GM23248 (cell line): Measurements from ENCODE around the gene IQSEC1. TPM values are rescaled to one million over a fixed set of nuclear protein-coding genes. Genes with fewer than 3 reads are reported as not detected.

ENCODE experiments used
- DNase-seq: peaks from one replicate; pipeline ENCODE4 v3.0.0-alpha.2; 2015
- H2AFZ ChIP-seq: fragments of 200-600 bp; sonication (generic); 2 replicates; pipeline ENCODE4 v1.6.1; 2016; ENCODE audit warnings: antibody characterized with exemption
- H3F3A ChIP-seq: fragments of 200-600 bp; sonication (generic); 2 replicates; pipeline ENCODE4 v1.6.1; 2016; ENCODE audit warnings: mild to moderate bottlenecking, antibody characterized with exemption, mixed run types; ENCODE audit not compliant: insufficient read depth
- H3K27ac ChIP-seq: fragments of 200-600 bp; sonication (generic); 2 replicates; pipeline ENCODE4 v1.5.1; 2016; ENCODE audit warnings: mild to moderate bottlenecking
- H3K27me3 ChIP-seq: fragments of 200-600 bp; sonication (generic); replicated peaks from 2 replicates; pipeline ENCODE4 v1.6.1; 2016; ENCODE audit warnings: mild to moderate bottlenecking; ENCODE audit not compliant: insufficient read depth
- H3K36me3 ChIP-seq: fragments of 200-600 bp; sonication (generic); 2 replicates; pipeline ENCODE4 v1.6.1; 2016; ENCODE audit warnings: low read depth, mild to moderate bottlenecking
- H3K4me1 ChIP-seq: fragments of 200-600 bp; sonication (generic); 2 replicates; pipeline ENCODE4 v1.6.1; 2016; ENCODE audit warnings: mild to moderate bottlenecking; ENCODE audit not compliant: insufficient read depth
- H3K4me2 ChIP-seq: fragments of 200-600 bp; sonication (generic); one replicate; pipeline ENCODE4 v1.6.1; 2016; ENCODE audit warnings: mild to moderate bottlenecking; ENCODE audit not compliant: unreplicated experiment
- H3K4me3 ChIP-seq: fragments of 200-600 bp; sonication (generic); 2 replicates; pipeline ENCODE4 v1.5.1; 2016; ENCODE audit warnings: mild to moderate bottlenecking
- H3K79me2 ChIP-seq: fragments of 200-600 bp; sonication (generic); 2 replicates; pipeline ENCODE4 v1.6.1; 2016; ENCODE audit warnings: mild to moderate bottlenecking; ENCODE audit not compliant: insufficient read depth
- H3K9ac ChIP-seq: fragments of 200-600 bp; sonication (generic); 2 replicates; pipeline ENCODE4 v1.6.1; 2016; ENCODE audit warnings: mild to moderate bottlenecking
- H3K9me2 ChIP-seq: fragments of 200-600 bp; sonication (generic); 2 replicates; pipeline ENCODE4 v1.6.1; 2016; ENCODE audit warnings: mixed run types, mild to moderate bottlenecking, moderate library complexity; ENCODE audit not compliant: insufficient read depth
- H3K9me3 ChIP-seq: fragments of 200-600 bp; sonication (generic); one replicate; pipeline ENCODE4 v1.6.1; 2017; ENCODE audit warnings: low read depth
- H4K20me1 ChIP-seq: fragments of 200-600 bp; sonication (generic); 2 replicates; pipeline ENCODE4 v1.6.0; 2016; ENCODE audit not compliant: insufficient read depth
- EZH2 ChIP-seq: fragments of 200-600 bp; sonication (generic); IDR thresholded peaks from 2 replicates; pipeline ENCODE4 v1.6.1; 2018; ENCODE audit warnings: antibody characterized with exemption, mild to moderate bottlenecking; ENCODE audit not compliant: insufficient read depth, poor library complexity, severe bottlenecking
- EZH2phosphoT487 ChIP-seq: fragments of 200-600 bp; sonication (generic); IDR thresholded peaks from 2 replicates; pipeline ENCODE4 v1.6.1; 2018; ENCODE audit warnings: antibody characterized with exemption, moderate library complexity, mild to moderate bottlenecking, low read depth; ENCODE audit not compliant: insufficient read depth
- WGBS, 2 experiments: methylation state at CpG; one replicate each; pipeline ENCODE4 v1.1.6; 2015 to 2017; ENCODE audit warnings: low lambda C conversion rate in 2 of 2, low coverage in 1 of 2; ENCODE audit errors: missing lambda C conversion rate in 2 of 2; 5-methylcytosine and 5-hydroxymethylcytosine counted together
- in situ Hi-C: fragments of 300-500 bp; cut with MboI; formaldehyde crosslinking; loops from 2 replicates; pipeline ENCODE4 v1.15.0; 2020
- polyA plus RNA-seq: library from polyadenylated mRNA; unstranded; fragments of >200 nt; fragmentation: Nextera tagmentation; extraction: Ambion mirVana; gene quantifications from 2 replicates; pipeline ENCODE4 v1.2.1, GENCODE V29; 2016
- total RNA-seq: library from RNA; depleted of rRNA; stranded (reverse); fragments of >200 nt; shearing (Covaris generic); gene quantifications from 2 replicates; pipeline ENCODE4 v1.2.3, GENCODE V29; 2014

IQSEC1 gene
- total and polyA plus RNA-seq, 2 experiments from 2014 or later = 5.1 to 21.6 TPM

DNA sequence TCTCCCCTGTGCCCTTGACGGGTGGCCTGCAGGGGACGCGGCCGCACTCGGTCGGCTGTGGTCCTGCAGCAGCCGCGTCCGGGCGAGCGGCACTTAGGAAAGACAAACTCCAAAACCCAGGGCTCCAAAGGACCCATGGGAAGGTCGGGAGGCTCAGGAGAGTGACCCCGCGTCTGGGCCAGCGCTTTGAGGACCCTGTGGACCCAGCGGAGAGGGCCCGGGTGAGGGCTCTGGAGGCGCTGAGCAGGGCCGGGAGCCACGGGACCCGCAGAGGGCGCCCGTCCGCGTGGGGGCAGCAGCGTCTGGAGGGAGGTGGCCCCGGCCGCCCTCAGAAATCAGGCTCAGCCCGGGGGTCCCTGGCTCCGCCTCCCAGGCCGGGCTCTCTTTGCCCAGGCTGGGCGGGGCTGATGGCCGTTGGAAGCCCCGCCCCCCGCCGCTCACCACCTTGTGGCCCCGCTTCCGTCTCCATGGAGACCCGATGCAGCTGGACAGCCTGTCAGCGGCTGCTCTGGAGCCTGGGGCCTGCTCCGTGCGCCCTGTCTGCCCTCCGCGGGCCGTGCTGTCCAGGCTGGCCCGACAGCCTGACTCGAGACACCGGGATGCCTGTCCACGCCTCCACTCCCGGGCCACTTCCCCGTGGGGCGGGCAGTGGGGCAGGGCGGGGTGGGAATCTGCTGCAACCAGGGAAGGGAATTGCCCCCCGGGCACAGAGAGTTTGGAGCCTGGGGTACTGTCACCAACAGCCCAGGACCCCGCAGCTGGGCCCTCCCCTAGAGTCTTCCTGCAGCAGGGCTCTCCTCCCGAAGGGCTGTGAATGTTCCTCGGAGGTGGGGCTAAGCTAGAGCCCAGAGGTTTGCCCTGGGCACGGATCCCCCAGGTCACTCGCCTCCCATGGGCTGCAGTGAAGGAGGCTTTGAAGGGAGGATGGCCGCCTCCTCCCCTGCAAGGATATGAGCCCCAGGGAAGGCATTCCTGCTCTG, 197.1 kb downstream of the IQSEC1 start:
- H3K9me3 ChIP-seq = no peaks in the 10 kb centered on the region
- H3K79me2 ChIP-seq = no peaks in the 10 kb centered on the region
- no peak overlapping the region for H3K27ac ChIP-seq
- 37 to 47% methylated on average over 27 to 56 of the region's 60 CpGs for WGBS, 2 experiments
- DNase-seq = peak; percentile 24
- no peaks in the 10 kb centered on the region; the same call in 1 of the 2 replicates for H3K27me3 ChIP-seq
- no peaks in the 10 kb centered on the region for H3K9me2 ChIP-seq
- TF ChIP-seq EZH2 (no peak), EZH2phosphoT487 (no peak)
- no peak overlapping the region for H3K4me2 ChIP-seq
- no peaks in the 10 kb centered on the region for H3K36me3 ChIP-seq
- in situ Hi-C loops = no loop called here
- H3K9ac ChIP-seq = no peak overlapping the region
- peaks cover 3% of the 10 kb centered on the region; the same call in 1 of the 2 replicates for H3K4me1 ChIP-seq
- no peaks in the 10 kb centered on the region for H3F3A ChIP-seq
- no peaks in the 10 kb centered on the region for H4K20me1 ChIP-seq
- H2AFZ ChIP-seq = no peak overlapping the region
- no peak overlapping the region for H3K4me3 ChIP-seq

DNA sequence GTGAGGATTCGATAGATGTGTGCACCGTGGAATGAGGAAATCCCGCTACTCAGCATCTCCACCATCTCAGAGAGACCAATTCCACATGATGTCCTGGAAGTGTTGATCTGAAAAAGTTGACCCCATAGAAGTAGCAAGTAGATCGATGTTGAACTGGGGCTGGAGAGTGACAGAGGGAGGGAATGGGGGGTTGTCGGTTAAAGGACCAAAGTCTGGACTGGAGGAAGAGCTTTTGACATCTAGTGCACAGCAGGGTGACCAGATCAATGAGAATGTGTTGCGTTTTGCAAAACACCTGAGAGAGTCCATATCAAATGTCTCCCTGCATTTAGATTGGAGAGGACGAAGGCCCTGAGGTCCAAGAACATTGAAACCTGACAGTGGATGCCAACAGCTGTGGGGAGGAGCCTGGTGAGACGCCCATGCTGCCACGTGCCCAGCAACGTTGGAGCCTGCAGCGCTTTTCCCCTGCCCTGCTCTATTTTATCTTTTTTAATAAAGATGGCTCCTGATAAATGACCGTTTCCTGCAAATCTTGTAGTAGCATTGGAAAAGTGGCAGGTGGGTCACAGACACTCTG, 201.7 kb downstream of the IQSEC1 start:
- no peak overlapping the region for H3K27ac ChIP-seq
- H3K4me2 ChIP-seq = peak overlapping the region; percentile 51
- H3K9me3 ChIP-seq = no peaks in the 10 kb centered on the region
- no peaks in the 10 kb centered on the region for H4K20me1 ChIP-seq
- peaks cover 4% of the 10 kb centered on the region; the same call in 1 of the 2 replicates for H3K4me1 ChIP-seq
- H3K27me3 ChIP-seq = no peaks in the 10 kb centered on the region; the same call in 1 of the 2 replicates
- WGBS, 2 experiments = 64 to 72% methylated on average over 12 of the region's 12 CpGs
- DNase-seq = no peak
- no peaks in the 10 kb centered on the region for H3F3A ChIP-seq
- H3K9me2 ChIP-seq = no peaks in the 10 kb centered on the region
- H3K9ac ChIP-seq = no peak overlapping the region
- TF ChIP-seq EZH2phosphoT487 (no peak), EZH2 (no peak)
- peak overlapping the region; percentile 72; the same call in 1 of the 2 replicates for H2AFZ ChIP-seq
- no peaks in the 10 kb centered on the region for H3K36me3 ChIP-seq
- in situ Hi-C loops = loop anchor here (5.0 kb wide), 1 partner anchor 959 kb away; no protein-coding TSS in a partner anchor
- H3K4me3 ChIP-seq = 0 out of 2 replicates have a peak overlapping the region, but pooled peaks have one; percentile 11
- no peaks in the 10 kb centered on the region for H3K79me2 ChIP-seq

DNA sequence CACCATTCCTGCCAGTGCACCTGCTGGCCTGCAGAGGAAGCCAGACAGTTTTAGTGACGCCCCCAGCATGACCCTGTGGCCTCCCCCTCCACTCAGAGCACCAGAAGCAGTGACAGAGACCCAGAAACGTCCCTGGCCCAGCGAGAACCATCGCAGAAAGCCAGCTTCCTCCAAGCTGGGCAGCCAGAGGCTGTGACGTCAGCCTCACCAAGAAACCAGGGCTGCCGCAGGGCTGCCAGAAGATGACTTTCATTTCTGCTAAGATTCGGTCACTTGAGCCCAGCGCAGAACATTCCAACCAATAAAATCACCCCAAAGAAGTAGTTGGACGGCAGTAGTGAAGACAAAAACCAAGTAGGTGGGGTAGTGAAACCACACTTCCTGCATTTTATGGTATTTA, 202.3 kb downstream of the IQSEC1 start:
- H3K4me3 ChIP-seq = 0 out of 2 replicates have a peak overlapping the region, but pooled peaks have one; percentile 11
- H3K4me2 ChIP-seq = peak overlapping the region; percentile 51
- H3F3A ChIP-seq = no peaks in the 10 kb centered on the region
- no peak overlapping the region for H3K27ac ChIP-seq
- H3K79me2 ChIP-seq = no peaks in the 10 kb centered on the region
- TF ChIP-seq EZH2 (no peak), EZH2phosphoT487 (no peak)
- 6 to 7% methylated on average over 9 of the region's 9 CpGs for WGBS, 2 experiments
- in situ Hi-C loops = loop anchor here (5.0 kb wide), 1 partner anchor 959 kb away; no protein-coding TSS in a partner anchor
- no peaks in the 10 kb centered on the region for H3K9me3 ChIP-seq
- H3K9ac ChIP-seq = peak overlapping the region; percentile 44; the same call in 1 of the 2 replicates
- no peaks in the 10 kb centered on the region for H3K9me2 ChIP-seq
- H3K27me3 ChIP-seq = no peaks in the 10 kb centered on the region; the same call in 1 of the 2 replicates
- peaks cover 4% of the 10 kb centered on the region; the same call in 1 of the 2 replicates for H3K4me1 ChIP-seq
- peak; percentile 95 for DNase-seq
- peak overlapping the region; percentile 72 for H2AFZ ChIP-seq
- H3K36me3 ChIP-seq = no peaks in the 10 kb centered on the region
- H4K20me1 ChIP-seq = no peaks in the 10 kb centered on the region

DNA sequence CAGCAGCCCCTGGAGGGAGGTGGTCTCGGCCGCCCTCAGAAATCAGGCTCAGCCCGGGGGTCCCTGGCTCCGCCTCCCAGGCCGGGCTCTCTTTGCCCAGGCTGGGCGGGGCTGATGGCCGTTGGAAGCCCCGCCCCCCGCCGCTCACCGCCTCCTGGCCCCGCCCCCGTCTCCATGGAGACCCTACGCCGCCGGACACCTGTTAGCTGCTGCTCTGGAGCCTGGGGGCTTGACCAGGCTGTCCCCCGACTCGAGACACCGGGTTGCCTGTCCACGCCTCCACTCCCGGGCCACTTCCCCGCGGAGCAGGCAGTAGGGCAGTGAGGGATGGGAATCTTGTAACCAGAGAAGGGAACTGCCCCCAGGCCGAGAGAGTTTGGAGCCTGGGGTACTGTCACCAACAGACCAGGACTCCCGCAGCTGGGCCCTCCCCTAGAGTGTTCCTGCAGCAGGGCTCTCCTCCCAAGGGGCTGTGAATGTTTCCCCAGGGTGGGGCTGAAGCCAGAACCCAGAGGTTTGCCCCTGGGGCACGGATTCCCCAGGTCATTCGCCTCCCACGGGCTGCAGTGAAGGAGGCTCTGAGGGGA, 204.1 kb downstream of the IQSEC1 start:
- H3K4me1 ChIP-seq = peaks cover 4% of the 10 kb centered on the region; the same call in 1 of the 2 replicates
- DNase-seq = no peak
- H3K79me2 ChIP-seq = no peaks in the 10 kb centered on the region
- H3K4me2 ChIP-seq = no peak overlapping the region
- TF ChIP-seq EZH2 (no peak), EZH2phosphoT487 (no peak)
- no peaks in the 10 kb centered on the region for H3F3A ChIP-seq
- WGBS, 2 experiments = 49 to 52% methylated on average over 19 to 21 of the region's 28 CpGs
- no peaks in the 10 kb centered on the region for H3K27me3 ChIP-seq
- no peak overlapping the region for H3K9ac ChIP-seq
- no peaks in the 10 kb centered on the region for H3K36me3 ChIP-seq
- no peak overlapping the region for H2AFZ ChIP-seq
- no peak overlapping the region for H3K4me3 ChIP-seq
- no peaks in the 10 kb centered on the region for H3K9me2 ChIP-seq
- no peak overlapping the region for H3K27ac ChIP-seq
- no peaks in the 10 kb centered on the region for H3K9me3 ChIP-seq
- in situ Hi-C loops = no loop called here
- H4K20me1 ChIP-seq = no peaks in the 10 kb centered on the region
